Measurements from ENCODE around the gene GNL1. TPM values are rescaled to one million over a fixed set of nuclear protein-coding genes. Genes with fewer than 3 reads are reported as not detected.
A peak's percentile ranks its signal among the peaks of the same experiment; 100 is the strongest.
"Not testable (repeated sequence)": the region's sequence is repeated elsewhere in the genome, so short reads cannot be mapped to it uniquely, and the experiment has no call there.

Gene GNL1
- total and polyA plus RNA-seq, 2 donors (not counting 1 experiment from before 2014, with no cell fraction given), result 36.0 to 107 TPM

GRCh38 chr6:30597315-30598144, 41.2 kb upstream of the GNL1 start:
- not testable (repeated sequence) for H3K4me3 ChIP-seq (ENCODE audit: control extremely low read depth in 1 of 5, extremely low read depth in 1 of 5, insufficient read depth in 1 of 5, low read depth in 2 of 5, low read length in 4 of 5); H3K27me3 ChIP-seq (replicated peaks in 1 of 4; ENCODE audit: control extremely low read depth in 1 of 4, control insufficient read depth in 3 of 4, insufficient read depth in 4 of 4, low read length in 3 of 4); H3K4me1 Mint-ChIP-seq; H3K27me3 Mint-ChIP-seq; H3K9ac ChIP-seq (ENCODE audit: low read length); H3K4me2 ChIP-seq (replicated peaks; ENCODE audit: low read depth, low read length, poor library complexity, severe bottlenecking); H3K9me3 ChIP-seq (ENCODE audit: control extremely low read depth in 1 of 3, control insufficient read depth in 2 of 3, insufficient read depth in 1 of 3, low read length in 2 of 3); H2AFZ ChIP-seq (ENCODE audit: insufficient read depth, low read depth, low read length, poor library complexity, severe bottlenecking); H3K4me1 ChIP-seq (ENCODE audit: control insufficient read depth in 2 of 2, insufficient read depth in 2 of 2, low read length in 2 of 2); H3K27ac ChIP-seq (ENCODE audit: low read length in 2 of 2); H3K9me3 Mint-ChIP-seq (ENCODE audit: insufficient read depth); H3K4me3 Mint-ChIP-seq; H3K79me2 ChIP-seq (ENCODE audit: control insufficient read depth, insufficient read depth, low read length)
- H3K27ac Mint-ChIP-seq, result peak overlapping the region; percentile 62
- ChIA-PET CTCF (interaction anchor here (0.7 to 12.2 kb wide), 39 partner anchors 9 to 490 kb away, joined by 3 to 295 read pairs (median 5); partner anchors contain the start of genes ABCF1, ATAT1, GNL1 and MRPS18B), POLR2A (interaction anchor here (0.7 to 2.1 kb wide), 8 partner anchors 18 to 540 kb away, joined by 3 to 11 read pairs (median 6); partner anchors contain the start of gene PPP1R10)
- DNase-seq (peak; percentile 85), ATAC-seq (ENCODE audit: low read depth) (peak; percentile 93)
- H4K20me1 ChIP-seq (ENCODE audit: control insufficient read depth, insufficient read depth, low read length, poor library complexity, severe bottlenecking), result peaks cover 18% of the 10 kb centered on the region
- intact Hi-C loops (cut with micrococcal nuclease), result loop anchor here (1.0 to 2.0 kb wide), 3 partner anchors 17 to 55 kb away; partner anchors contain the start of gene ABCF1
- TF ChIP-seq CTCF (IDR thresholded peaks at IDR 0.05), result peak; percentile 80
- WGBS (ENCODE audit: insufficient coverage), result 72% methylated on average over 8 of the region's 15 CpGs
- peaks cover 8 to 35% of the 10 kb centered on the region in 2 experiments for H3K36me3 ChIP-seq (replicated peaks in 1 of 2; ENCODE audit: control extremely low read depth in 1 of 2, control insufficient read depth in 1 of 2, extremely low read depth in 1 of 2, insufficient read depth in 2 of 2, low read length in 1 of 2)

GRCh38 chr6:30592287-30592686, 36.0 kb upstream of the GNL1 start:
- CTCF ChIA-PET, result interaction anchor here (2.4 to 12.2 kb wide), 3 partner anchors 9 to 109 kb away, joined by 7 to 295 read pairs (median 33); no protein-coding TSS in a partner anchor
- Mint-ChIP-seq H3K27ac (no peak overlapping the region), H3K9me3 (ENCODE audit: insufficient read depth) (no peaks in the 10 kb centered on the region), H3K27me3 (no peaks in the 10 kb centered on the region), H3K4me3 (no peak overlapping the region), H3K4me1 (peaks cover 3% of the 10 kb centered on the region)
- no peaks in the 10 kb centered on the region for H3K27me3 ChIP-seq (replicated peaks in 1 of 4; ENCODE audit: control extremely low read depth in 1 of 4, control insufficient read depth in 3 of 4, insufficient read depth in 4 of 4, low read length in 3 of 4)
- POLR2A ChIA-PET, result interaction anchor here (0.6 to 0.7 kb wide), 2 partner anchors 22 to 99 kb away, joined by 3 to 4 read pairs; no protein-coding TSS in a partner anchor
- H3K27ac ChIP-seq (ENCODE audit: low read length in 2 of 2), result no peak overlapping the region
- ATAC-seq (ENCODE audit: low read depth), result no peak
- no peak overlapping the region for H3K9ac ChIP-seq (ENCODE audit: low read length)
- peaks cover 0 to 3% of the 10 kb centered on the region in 2 donors for H3K4me1 ChIP-seq (ENCODE audit: control insufficient read depth in 2 of 2, insufficient read depth in 2 of 2, low read length in 2 of 2)
- H3K9me3 ChIP-seq (ENCODE audit: control extremely low read depth in 1 of 3, control insufficient read depth in 2 of 3, insufficient read depth in 1 of 3, low read length in 2 of 3), result no peaks in the 10 kb centered on the region
- peaks cover 12% of the 10 kb centered on the region for H4K20me1 ChIP-seq (ENCODE audit: control insufficient read depth, insufficient read depth, low read length, poor library complexity, severe bottlenecking)
- H3K4me2 ChIP-seq (replicated peaks; ENCODE audit: low read depth, low read length, poor library complexity, severe bottlenecking), result no peak overlapping the region
- H3K36me3 ChIP-seq (replicated peaks in 1 of 2; ENCODE audit: control extremely low read depth in 1 of 2, control insufficient read depth in 1 of 2, extremely low read depth in 1 of 2, insufficient read depth in 2 of 2, low read length in 1 of 2), result peaks cover 16 to 52% of the 10 kb centered on the region in 2 experiments
- DNase-seq, result no peak
- no peak overlapping the region for H3K4me3 ChIP-seq (ENCODE audit: control extremely low read depth in 1 of 5, extremely low read depth in 1 of 5, insufficient read depth in 1 of 5, low read depth in 2 of 5, low read length in 4 of 5)
- no peak overlapping the region for H2AFZ ChIP-seq (ENCODE audit: insufficient read depth, low read depth, low read length, poor library complexity, severe bottlenecking)
- intact Hi-C loops (cut with micrococcal nuclease), result no loop called here
- TF ChIP-seq EZH2 (IDR thresholded peaks at IDR 0.05; ENCODE audit: borderline replicate concordance, insufficient read depth, low read depth, low read length, poor library complexity, severe bottlenecking) (no peak), CTCF (IDR thresholded peaks at IDR 0.05) (no peak)
- peaks cover 10% of the 10 kb centered on the region for H3K79me2 ChIP-seq (ENCODE audit: control insufficient read depth, insufficient read depth, low read length)
- WGBS (ENCODE audit: insufficient coverage), result no CpG with 5 or more reads among the region's 1 CpG

Measured in B cell (primary cell).